HEK293T (cell line): ENCODE data around the gene LRRC45.
A peak's percentile ranks its signal among the peaks of the same experiment; 100 is the strongest.
"Not testable (repeated sequence)": the region's sequence is repeated elsewhere in the genome, so short reads cannot be mapped to it uniquely, and the experiment has no call there.

Experiments used
- CTCF ChIA-PET: fragments of 350-600 bp; formaldehyde crosslinking; extraction: SDS; loops from one replicate; lab custom pipeline; 2021; ENCODE audit warnings: antibody characterized with exemption, inconsistent platforms; lab: Yijun Ruan, JAX
- POLR2A ChIA-PET: fragments of 350-600 bp; formaldehyde crosslinking; extraction: SDS; loops from one replicate; lab custom pipeline; 2020; ENCODE audit warnings: antibody characterized with exemption, inconsistent platforms; lab: Yijun Ruan, JAX
- DNase-seq: peaks from one replicate; pipeline ENCODE4 v3.0.0; 2012; ENCODE audit warnings: mixed read lengths; ENCODE audit errors: extremely low spot score
- ARNT ChIP-seq: fragments of 450-650 bp; IDR thresholded peaks from 2 replicates; pipeline ENCODE4 v1.6.1; 2017; ENCODE audit warnings: mild to moderate bottlenecking
- CTBP1 ChIP-seq: fragments of 450-650 bp; IDR thresholded peaks from 2 replicates; pipeline ENCODE4 v1.6.1; 2016; ENCODE audit warnings: borderline replicate concordance
- ELF4 ChIP-seq: fragments of 450-650 bp; IDR thresholded peaks from 2 replicates; pipeline ENCODE4 v1.6.1; 2017; ENCODE audit warnings: antibody characterized with exemption
- FOXA1 ChIP-seq: fragments of 450-650 bp; IDR thresholded peaks from 2 replicates; pipeline ENCODE4 v1.6.1; 2016; ENCODE audit warnings: mild to moderate bottlenecking
- FOXK2 ChIP-seq: fragments of 450-650 bp; IDR thresholded peaks from 2 replicates; pipeline ENCODE4 v1.6.1; 2016; ENCODE audit warnings: mild to moderate bottlenecking
- FOXM1 ChIP-seq: fragments of 450-650 bp; IDR thresholded peaks from 2 replicates; pipeline ENCODE4 v1.6.1; 2017; ENCODE audit warnings: mild to moderate bottlenecking, borderline replicate concordance
- HDGF ChIP-seq: fragments of 450-650 bp; IDR thresholded peaks from 2 replicates; pipeline ENCODE4 v1.6.1; 2017; ENCODE audit warnings: antibody characterized with exemption, borderline replicate concordance
- L3MBTL2 ChIP-seq: fragments of 450-650 bp; conservative IDR thresholded peaks from 2 replicates; pipeline ENCODE4 v1.6.1; 2016; ENCODE audit warnings: mild to moderate bottlenecking
- LEF1 ChIP-seq: fragments of 450-650 bp; IDR thresholded peaks from 2 replicates; pipeline ENCODE4 v1.6.1; 2017; ENCODE audit warnings: mild to moderate bottlenecking, borderline replicate concordance
- NFRKB ChIP-seq: fragments of 450-650 bp; IDR thresholded peaks from 2 replicates; pipeline ENCODE4 v1.6.1; 2016; ENCODE audit warnings: mild to moderate bottlenecking, moderate library complexity
- PKNOX1 ChIP-seq: fragments of 450-650 bp; IDR thresholded peaks from 2 replicates; pipeline ENCODE4 v1.6.1; 2016
- SP1 ChIP-seq: fragments of 450-650 bp; IDR thresholded peaks from 2 replicates; pipeline ENCODE4 v1.6.1; 2017
- SUZ12 ChIP-seq: fragments of 450-650 bp; IDR thresholded peaks from 2 replicates; pipeline ENCODE4 v1.6.1; 2016; ENCODE audit warnings: mild to moderate bottlenecking
- TARDBP ChIP-seq: fragments of 450-650 bp; IDR thresholded peaks from 2 replicates; pipeline ENCODE4 v1.6.1; 2016
- ZNF384 ChIP-seq: fragments of 450-650 bp; IDR thresholded peaks from 2 replicates; pipeline ENCODE4 v1.6.1; 2016

LRRC45 gene

GRCh38 chr17:82036634-82037091 is 13.6 kb downstream of the LRRC45 start:
- no peak for TF ChIP-seq PKNOX1
- no peak for TF ChIP-seq ELF4
- no peak for TF ChIP-seq FOXK2
- TF ChIP-seq SP1: no peak
- no peak for TF ChIP-seq LEF1
- TF ChIP-seq FOXM1: no peak
- TF ChIP-seq HDGF: no peak
- no peak for TF ChIP-seq NFRKB
- CTCF ChIA-PET: interaction anchor here (1.3 kb wide), 1 partner anchor 12 kb away, joined by 3 read pairs; no protein-coding TSS in a partner anchor
- DNase-seq: no peak
- POLR2A ChIA-PET: interaction anchor here (0.9 to 1.8 kb wide), 4 partner anchors 13 to 62 kb away, joined by 3 to 12 read pairs (median 7); partner anchors contain the start of genes CENPX, FASN and LRRC45

GRCh38 chr17:82037092-82037888 is 14.2 kb downstream of the LRRC45 start, which contains the start of gene DCXR:
TSS of gene DCXR (minus strand) at chr17:82037697. CDS start at chr17:82037682, 15 bp downstream.
- no peak for TF ChIP-seq CTBP1
- TF ChIP-seq L3MBTL2: peak; percentile 68
- TF ChIP-seq PKNOX1: peak; percentile 86
- TF ChIP-seq HDGF: 0 out of 2 replicates have a peak, but pooled peaks have one; percentile 45
- POLR2A ChIA-PET: interaction anchor here (0.5 to 1.8 kb wide), 21 partner anchors 8 to 168 kb away, joined by 3 to 22 read pairs (median 4); partner anchors contain the start of genes CENPX, DUS1L, FASN and GPS1
- peak; percentile 94 for DNase-seq
- CTCF ChIA-PET: interaction anchor here (0.6 to 1.7 kb wide), 12 partner anchors 11 to 377 kb away, joined by 3 to 17 read pairs (median 4); partner anchors contain the start of genes CENPX, FASN, LRRC45 and NOTUM

GRCh38 chr17:82037889-82038195 is 14.7 kb downstream of the LRRC45 start:
- CTCF ChIA-PET: interaction anchor here (0.6 to 1.7 kb wide), 12 partner anchors 11 to 378 kb away, joined by 3 to 17 read pairs (median 4); partner anchors contain the start of genes CENPX, FASN, LRRC45 and NOTUM
- POLR2A ChIA-PET: interaction anchor here (0.5 to 1.8 kb wide), 21 partner anchors 8 to 168 kb away, joined by 3 to 22 read pairs (median 4); partner anchors contain the start of genes CENPX, DUS1L, FASN and GPS1
- TF ChIP-seq PKNOX1 (no peak), LEF1 (no peak), FOXK2 (no peak), L3MBTL2 (0 out of 2 replicates have a peak, but pooled peaks have one; percentile 46), ZNF384 (no peak)
- DNase-seq: no peak

GRCh38 chr17:82038796-82039409 is 15.8 kb downstream of the LRRC45 start:
- ChIA-PET CTCF (interaction anchor here (1.7 kb wide), 1 partner anchor 16 kb away, joined by 17 read pairs; the partner anchor contains the start of genes CENPX and LRRC45), POLR2A (interaction anchor here (1.8 kb wide), 1 partner anchor 60 kb away, joined by 12 read pairs; the partner anchor contains the start of gene FASN)
- DNase-seq: not testable (repeated sequence)

- POLR2A ChIA-PET: interaction anchor here (0.7 to 1.5 kb wide), 3 partner anchors 10 to 103 kb away, joined by 3 read pairs; partner anchors contain the start of genes FASN and PYCR1
- TF ChIP-seq ZNF384 (no peak), TARDBP (no peak), ARNT (no peak), FOXK2 (no peak), L3MBTL2 (no peak), SUZ12 (no peak), SP1 (no peak), LEF1 (no peak), PKNOX1 (no peak), FOXA1 (no peak), ELF4 (no peak), CTBP1 (no peak), HDGF (no peak), FOXM1 (no peak), NFRKB (no peak)
- no peak for DNase-seq
- CTCF ChIA-PET: interaction anchor here (0.6 kb wide), 1 partner anchor 11 kb away, joined by 3 read pairs; no protein-coding TSS in a partner anchor
Measured at GRCh38 chr17:82039695-82040299, 16.7 kb downstream of the LRRC45 start.
